Measurements from ENCODE around the gene PARG.
"Not testable (repeated sequence)": the region's sequence is repeated elsewhere in the genome, so short reads cannot be mapped to it uniquely, and the experiment has no call there.

The PARG gene

DNA sequence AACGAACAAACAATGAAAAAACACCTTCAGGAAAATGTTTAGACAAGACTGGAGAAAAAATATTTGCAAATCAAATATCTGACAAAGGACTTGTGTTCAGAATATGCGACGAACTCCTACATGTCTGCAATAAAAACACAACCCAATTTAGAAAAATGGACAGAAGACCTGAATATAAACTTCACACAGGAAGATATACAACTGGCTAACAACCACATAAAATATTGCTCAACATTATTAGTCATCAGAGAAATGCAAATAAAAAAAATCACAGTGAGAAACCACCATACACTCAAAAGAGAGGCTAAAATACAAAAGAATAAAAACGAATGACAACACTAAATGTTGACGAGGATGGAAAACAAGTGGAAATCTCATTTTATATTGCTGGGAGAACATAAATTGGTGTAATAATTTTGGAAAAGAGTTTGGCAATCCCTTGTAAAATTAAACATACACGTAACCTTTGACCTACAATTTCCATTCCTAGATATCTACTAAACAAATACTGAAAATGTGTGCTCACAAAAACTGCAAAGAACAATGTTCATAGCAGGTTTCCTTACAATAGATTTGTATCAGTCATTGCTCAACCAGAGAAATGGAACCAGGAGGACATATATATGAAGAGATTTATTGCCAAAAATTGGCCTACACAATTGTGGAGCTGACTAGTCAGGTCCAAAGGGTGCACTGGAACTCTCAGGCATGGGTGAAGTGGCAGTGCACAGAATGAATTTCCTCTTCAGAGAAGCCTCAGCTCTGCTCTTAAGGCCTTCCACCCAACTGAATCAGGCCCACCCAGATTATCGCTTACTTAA, 96.8 kb downstream of the PARG start:
- Histone ChIP-seq H3K27ac (ENCODE audit: low read depth, low read length) (peak overlapping the region; percentile 57), H3K4me3 (ENCODE audit: low read depth, low read length) (no peak overlapping the region), H3K4me1 (ENCODE audit: control insufficient read depth, insufficient read depth, low read length, unreplicated experiment) (peaks cover 10% of the 10 kb centered on the region), H3K27me3 (ENCODE audit: insufficient read depth, low read length) (no peaks in the 10 kb centered on the region), H3K36me3 (ENCODE audit: insufficient read depth, low read length) (peaks cover 12% of the 10 kb centered on the region; the same call in 1 of the 2 replicates), H3K79me2 (ENCODE audit: control insufficient read depth, insufficient read depth, low read length, unreplicated experiment) (no peaks in the 10 kb centered on the region), H2AFZ (ENCODE audit: low read length, unreplicated experiment) (no peak overlapping the region)

DNA sequence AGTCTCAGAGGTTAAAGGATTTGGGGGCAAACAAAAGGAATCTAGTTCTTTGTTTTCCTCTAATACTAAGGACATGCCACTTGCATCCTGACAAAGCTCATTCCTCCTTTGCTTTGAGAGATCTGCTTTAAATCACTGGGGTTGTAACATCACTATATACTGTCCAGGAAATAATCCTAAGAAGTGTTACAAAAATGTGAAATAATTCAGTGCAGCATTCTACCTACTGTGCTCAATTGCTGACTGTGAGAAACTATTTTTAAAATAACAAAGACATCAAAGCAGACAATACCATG, 99.5 kb downstream of the PARG start:
- H3K4me1 ChIP-seq (ENCODE audit: control insufficient read depth, insufficient read depth, low read length, unreplicated experiment), result peaks cover 14% of the 10 kb centered on the region
- not testable (repeated sequence) for H2AFZ ChIP-seq (ENCODE audit: low read length, unreplicated experiment); H3K27ac ChIP-seq (ENCODE audit: low read depth, low read length); H3K4me3 ChIP-seq (ENCODE audit: low read depth, low read length); H3K27me3 ChIP-seq (ENCODE audit: insufficient read depth, low read length); H3K79me2 ChIP-seq (ENCODE audit: control insufficient read depth, insufficient read depth, low read length, unreplicated experiment)
- H3K36me3 ChIP-seq (ENCODE audit: insufficient read depth, low read length), result peaks cover 16% of the 10 kb centered on the region; the same call in 1 of the 2 replicates

- H3K4me1 ChIP-seq (ENCODE audit: control insufficient read depth, insufficient read depth, low read length, unreplicated experiment), result peaks cover 14% of the 10 kb centered on the region
- H3K4me3 ChIP-seq (ENCODE audit: low read depth, low read length), result no peak overlapping the region
- H3K27me3 ChIP-seq (ENCODE audit: insufficient read depth, low read length), result no peaks in the 10 kb centered on the region
- no peak overlapping the region for H3K27ac ChIP-seq (ENCODE audit: low read depth, low read length)
- peaks cover 16% of the 10 kb centered on the region; the same call in 1 of the 2 replicates for H3K36me3 ChIP-seq (ENCODE audit: insufficient read depth, low read length)
- no peaks in the 10 kb centered on the region for H3K79me2 ChIP-seq (ENCODE audit: control insufficient read depth, insufficient read depth, low read length, unreplicated experiment)
- no peak overlapping the region for H2AFZ ChIP-seq (ENCODE audit: low read length, unreplicated experiment)
Measured at GRCh38 chr10:49841615-49842332, 100.1 kb downstream of the PARG start.

- Histone ChIP-seq H3K4me3 (ENCODE audit: low read depth, low read length) (no peak overlapping the region), H3K36me3 (ENCODE audit: insufficient read depth, low read length) (peaks cover 10% of the 10 kb centered on the region; the same call in 1 of the 2 replicates), H3K4me1 (ENCODE audit: control insufficient read depth, insufficient read depth, low read length, unreplicated experiment) (peaks cover 4% of the 10 kb centered on the region), H2AFZ (ENCODE audit: low read length, unreplicated experiment) (no peak overlapping the region), H3K27ac (ENCODE audit: low read depth, low read length) (no peak overlapping the region), H3K79me2 (ENCODE audit: control insufficient read depth, insufficient read depth, low read length, unreplicated experiment) (no peaks in the 10 kb centered on the region), H3K27me3 (ENCODE audit: insufficient read depth, low read length) (no peaks in the 10 kb centered on the region)
Measured at GRCh38 chr10:49837685-49838084, 104.1 kb downstream of the PARG start.

- no peak overlapping the region for H3K4me3 ChIP-seq (ENCODE audit: low read depth, low read length)
- peaks cover 4% of the 10 kb centered on the region for H3K4me1 ChIP-seq (ENCODE audit: control insufficient read depth, insufficient read depth, low read length, unreplicated experiment)
- H3K79me2 ChIP-seq (ENCODE audit: control insufficient read depth, insufficient read depth, low read length, unreplicated experiment), result no peaks in the 10 kb centered on the region
- H3K27me3 ChIP-seq (ENCODE audit: insufficient read depth, low read length), result no peaks in the 10 kb centered on the region
- H3K27ac ChIP-seq (ENCODE audit: low read depth, low read length), result no peak overlapping the region
- peaks cover 9% of the 10 kb centered on the region; the same call in 1 of the 2 replicates for H3K36me3 ChIP-seq (ENCODE audit: insufficient read depth, low read length)
- H2AFZ ChIP-seq (ENCODE audit: low read length, unreplicated experiment), result no peak overlapping the region
Measured at GRCh38 chr10:49837051-49837478, 104.8 kb downstream of the PARG start.

DNA sequence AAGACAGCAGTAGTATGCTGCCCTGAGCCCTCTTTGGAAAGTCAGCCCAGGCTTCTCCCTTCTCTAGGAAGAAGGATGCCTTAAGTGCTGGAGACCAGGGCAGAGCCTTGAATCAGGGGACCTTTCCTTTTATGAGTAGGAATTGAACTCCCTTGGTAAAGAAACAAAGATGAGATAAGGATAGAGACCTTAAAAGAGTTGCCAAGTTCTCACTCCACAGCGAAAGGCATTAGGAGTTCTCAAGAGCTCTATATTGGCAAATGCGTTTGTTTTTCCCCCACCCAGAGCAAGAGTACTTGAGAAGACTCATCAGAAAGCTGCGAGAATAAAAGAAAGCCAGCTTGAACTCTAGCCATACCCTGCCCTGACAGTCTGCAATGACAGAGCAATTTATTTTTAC, 106.9 kb downstream of the PARG start:
- Histone ChIP-seq H3K27ac (ENCODE audit: low read depth, low read length) (no peak overlapping the region), H2AFZ (ENCODE audit: low read length, unreplicated experiment) (no peak overlapping the region), H3K4me3 (ENCODE audit: low read depth, low read length) (no peak overlapping the region), H3K36me3 (ENCODE audit: insufficient read depth, low read length) (peaks cover 3% of the 10 kb centered on the region), H3K79me2 (ENCODE audit: control insufficient read depth, insufficient read depth, low read length, unreplicated experiment) (no peaks in the 10 kb centered on the region), H3K4me1 (ENCODE audit: control insufficient read depth, insufficient read depth, low read length, unreplicated experiment) (peaks cover 9% of the 10 kb centered on the region), H3K27me3 (ENCODE audit: insufficient read depth, low read length) (no peaks in the 10 kb centered on the region)

- Histone ChIP-seq H3K4me1 (ENCODE audit: control insufficient read depth, insufficient read depth, low read length, unreplicated experiment) (peaks cover 9% of the 10 kb centered on the region), H3K79me2 (ENCODE audit: control insufficient read depth, insufficient read depth, low read length, unreplicated experiment) (no peaks in the 10 kb centered on the region), H3K4me3 (ENCODE audit: low read depth, low read length) (no peak overlapping the region), H3K27me3 (ENCODE audit: insufficient read depth, low read length) (no peaks in the 10 kb centered on the region), H3K36me3 (ENCODE audit: insufficient read depth, low read length) (no peaks in the 10 kb centered on the region; the same call in 1 of the 2 replicates), H2AFZ (ENCODE audit: low read length, unreplicated experiment) (no peak overlapping the region), H3K27ac (ENCODE audit: low read depth, low read length) (no peak overlapping the region)
Measured at GRCh38 chr10:49834201-49834600, 107.6 kb downstream of the PARG start.

GRCh38 chr10:49833168-49833567, 108.7 kb downstream of the PARG start:
- H3K27ac ChIP-seq (ENCODE audit: low read depth, low read length), result no peak overlapping the region
- H3K4me3 ChIP-seq (ENCODE audit: low read depth, low read length), result no peak overlapping the region
- no peaks in the 10 kb centered on the region; the same call in 1 of the 2 replicates for H3K36me3 ChIP-seq (ENCODE audit: insufficient read depth, low read length)
- peaks cover 5% of the 10 kb centered on the region for H3K4me1 ChIP-seq (ENCODE audit: control insufficient read depth, insufficient read depth, low read length, unreplicated experiment)
- H3K27me3 ChIP-seq (ENCODE audit: insufficient read depth, low read length), result no peaks in the 10 kb centered on the region
- no peak overlapping the region for H2AFZ ChIP-seq (ENCODE audit: low read length, unreplicated experiment)
- H3K79me2 ChIP-seq (ENCODE audit: control insufficient read depth, insufficient read depth, low read length, unreplicated experiment), result no peaks in the 10 kb centered on the region

GRCh38 chr10:49831352-49832035, 110.3 kb downstream of the PARG start:
- Histone ChIP-seq H3K27ac (ENCODE audit: low read depth, low read length) (peak overlapping the region; percentile 36; the same call in 1 of the 2 replicates), H3K4me3 (ENCODE audit: low read depth, low read length) (no peak overlapping the region), H3K36me3 (ENCODE audit: insufficient read depth, low read length) (no peaks in the 10 kb centered on the region; the same call in 1 of the 2 replicates)

GRCh38 chr10:49830846-49831245, 111.0 kb downstream of the PARG start:
- no peak overlapping the region for H2AFZ ChIP-seq (ENCODE audit: low read length, unreplicated experiment)
- H3K79me2 ChIP-seq (ENCODE audit: control insufficient read depth, insufficient read depth, low read length, unreplicated experiment), result no peaks in the 10 kb centered on the region
- H3K27ac ChIP-seq (ENCODE audit: low read depth, low read length), result no peak overlapping the region
- peaks cover 5% of the 10 kb centered on the region for H3K4me1 ChIP-seq (ENCODE audit: control insufficient read depth, insufficient read depth, low read length, unreplicated experiment)
- H3K36me3 ChIP-seq (ENCODE audit: insufficient read depth, low read length), result no peaks in the 10 kb centered on the region; the same call in 1 of the 2 replicates
- no peak overlapping the region for H3K4me3 ChIP-seq (ENCODE audit: low read depth, low read length)
- H3K27me3 ChIP-seq (ENCODE audit: insufficient read depth, low read length), result no peaks in the 10 kb centered on the region

More at GRCh38 chr10:49831352-49832035, 110.3 kb downstream of the PARG start:
- Histone ChIP-seq H3K4me1 (ENCODE audit: control insufficient read depth, insufficient read depth, low read length, unreplicated experiment) (peaks cover 5% of the 10 kb centered on the region), H3K27me3 (ENCODE audit: insufficient read depth, low read length) (no peaks in the 10 kb centered on the region), H2AFZ (ENCODE audit: low read length, unreplicated experiment) (no peak overlapping the region), H3K79me2 (ENCODE audit: control insufficient read depth, insufficient read depth, low read length, unreplicated experiment) (no peaks in the 10 kb centered on the region)

Data from ACC112 (cell line).